AG04449 (cell line): ENCODE data around the gene RNU7-1.

Source experiments
- CTCF ChIA-PET: fragments of 350-600 bp; formaldehyde crosslinking; extraction: SDS; loops from one replicate; lab custom pipeline; 2021; ENCODE audit warnings: antibody characterized with exemption; lab: Yijun Ruan, JAX
- POLR2A ChIA-PET: fragments of 400-600, 350-600 bp; formaldehyde crosslinking; extraction: SDS; loops from one replicate; lab custom pipeline; 2020; ENCODE audit warnings: antibody characterized with exemption, inconsistent platforms; lab: Yijun Ruan, JAX
- DNase-seq: peaks from one replicate; pipeline ENCODE4 v3.0.0-alpha.2; 2010; ENCODE audit warnings: low read depth, low spot score
- H3K4me3 ChIP-seq: 2 replicates; pipeline ENCODE4 v1.5.1; 2011; ENCODE audit warnings: low read depth, mild to moderate bottlenecking, control low read depth, low read length
- CTCF ChIP-seq: IDR thresholded peaks from one replicate; pipeline ENCODE4 v1.5.1; 2011; ENCODE audit warnings: mild to moderate bottlenecking, moderate library complexity, low read length, control low read depth, inconsistent platforms; ENCODE audit not compliant: insufficient read depth; ENCODE audit errors: missing control alignments

RNU7-1 gene

GRCh38 chr12:6943722-6944380 lies at the start of gene RNU7-1, which contains the start of gene C12orf57:
RNU7-1 (plus strand) TSS chr12:6943816.
C12orf57 (plus strand) TSS chr12:6944022; CDS start chr12:6944122, 100 bp downstream.
- H3K4me3 ChIP-seq, result peak within 1 kb of the TSS; percentile 66
- TF ChIP-seq CTCF, result no peak
- no peak for DNase-seq
- ChIA-PET POLR2A (interaction anchor here (0.7 to 4.7 kb wide), 22 partner anchors 9 to 404 kb away, joined by 3 to 46 read pairs (median 4); partner anchors contain the start of genes C1RL, C1S, LPCAT3 and SPSB2), CTCF (interaction anchor here (0.7 to 11.4 kb wide), 19 partner anchors 9 to 199 kb away, joined by 3 to 226 read pairs (median 4); partner anchors contain the start of genes C1RL, LPCAT3, SPSB2 and TPI1)

GRCh38 chr12:6894321-6894720 lies 49.3 kb upstream of the RNU7-1 start:
- CTCF ChIA-PET, result interaction anchor here (0.7 to 1.7 kb wide), 2 partner anchors 22 to 30 kb away, joined by 3 to 9 read pairs; partner anchors contain the start of gene SPSB2

GRCh38 chr12:6896846-6897435 lies 46.7 kb upstream of the RNU7-1 start:
- ChIA-PET CTCF (interaction anchor here (0.7 to 1.2 kb wide), 4 partner anchors 8 to 41 kb away, joined by 3 to 6 read pairs (median 4); partner anchors contain the start of gene SPSB2), POLR2A (no interaction called here)
- TF ChIP-seq CTCF, result no peak
- no peak overlapping the region for H3K4me3 ChIP-seq
- DNase-seq, result no peak

More at GRCh38 chr12:6894321-6894720, 49.3 kb upstream of the RNU7-1 start:
- DNase-seq, result no peak
- POLR2A ChIA-PET, result interaction anchor here (0.6 kb wide), 1 partner anchor 385 kb away, joined by 4 read pairs; no protein-coding TSS in a partner anchor
- H3K4me3 ChIP-seq, result no peak overlapping the region
- TF ChIP-seq CTCF, result no peak

GRCh38 chr12:6899427-6899826 lies 44.2 kb upstream of the RNU7-1 start:
- H3K4me3 ChIP-seq, result no peak overlapping the region
- TF ChIP-seq CTCF, result no peak
- ChIA-PET POLR2A (interaction anchor here (1.1 kb wide), 1 partner anchor 32 kb away, joined by 4 read pairs; the partner anchor contains the start of gene TPI1), CTCF (interaction anchor here (1.5 to 1.9 kb wide), 2 partner anchors 8 to 14 kb away, joined by 4 to 17 read pairs; no protein-coding TSS in a partner anchor)
- DNase-seq, result no peak

GRCh38 chr12:6899837-6900519 lies 43.6 kb upstream of the RNU7-1 start:
- TF ChIP-seq CTCF, result no peak
- no peak for DNase-seq
- POLR2A ChIA-PET, result no interaction called here
- CTCF ChIA-PET, result interaction anchor here (1.5 to 1.9 kb wide), 2 partner anchors 8 to 13 kb away, joined by 4 to 17 read pairs; no protein-coding TSS in a partner anchor
- no peak overlapping the region for H3K4me3 ChIP-seq
